ENCODE measurements around the gene PTPRN2.
A peak's percentile ranks its signal among the peaks of the same experiment; 100 is the strongest.
"Not testable (repeated sequence)": the region's sequence is repeated elsewhere in the genome, so short reads cannot be mapped to it uniquely, and the experiment has no call there.

The PTPRN2 gene

GRCh38 chr7:157854066-157854891, 733.3 kb downstream of the PTPRN2 start:
- Mint-ChIP-seq H3K4me3 (no peak overlapping the region), H3K27ac (no peak overlapping the region), H3K9me3 (no peaks in the 10 kb centered on the region), H3K4me1 (peaks cover 19% of the 10 kb centered on the region), H3K27me3 (peaks cover 14% of the 10 kb centered on the region), H3K36me3 (no peaks in the 10 kb centered on the region)
- no peak for DNase-seq
- CTCF ChIA-PET = no interaction called here

- Mint-ChIP-seq H3K9me3 (no peaks in the 10 kb centered on the region), H3K27me3 (peaks cover 18% of the 10 kb centered on the region), H3K4me1 (peaks cover 19% of the 10 kb centered on the region), H3K36me3 (no peaks in the 10 kb centered on the region), H3K27ac (no peak overlapping the region), H3K4me3 (no peak overlapping the region)
- DNase-seq = no peak
- CTCF ChIA-PET = no interaction called here
Observed at GRCh38 chr7:157853789-157854065, 733.9 kb downstream of the PTPRN2 start.

- peaks cover 19% of the 10 kb centered on the region for H3K4me1 Mint-ChIP-seq
- no peak for DNase-seq
- H3K4me3 Mint-ChIP-seq = no peak overlapping the region
- no peaks in the 10 kb centered on the region for H3K36me3 Mint-ChIP-seq
- H3K27me3 Mint-ChIP-seq = peaks cover 18% of the 10 kb centered on the region
- no peaks in the 10 kb centered on the region for H3K9me3 Mint-ChIP-seq
- H3K27ac Mint-ChIP-seq = no peak overlapping the region
- CTCF ChIA-PET = no interaction called here
Observed at GRCh38 chr7:157853076-157853788, 734.4 kb downstream of the PTPRN2 start.

- peaks cover 19% of the 10 kb centered on the region for H3K4me1 Mint-ChIP-seq
- H3K36me3 Mint-ChIP-seq = no peaks in the 10 kb centered on the region
- H3K27ac Mint-ChIP-seq = peak overlapping the region; percentile 96
- H3K9me3 Mint-ChIP-seq = no peaks in the 10 kb centered on the region
- peak overlapping the region; percentile 53 for H3K4me3 Mint-ChIP-seq
- CTCF ChIA-PET = no interaction called here
- DNase-seq = peak; percentile 92
- peaks cover 18% of the 10 kb centered on the region for H3K27me3 Mint-ChIP-seq
Observed at GRCh38 chr7:157851501-157852067, 736.0 kb downstream of the PTPRN2 start.

- Mint-ChIP-seq H3K4me1 (peaks cover 19% of the 10 kb centered on the region), H3K9me3 (no peaks in the 10 kb centered on the region), H3K27me3 (peaks cover 18% of the 10 kb centered on the region), H3K27ac (peak overlapping the region; percentile 96), H3K36me3 (no peaks in the 10 kb centered on the region), H3K4me3 (no peak overlapping the region)
- DNase-seq = no peak
- CTCF ChIA-PET = interaction anchor here (1.3 kb wide), 1 partner anchor 27 kb away, joined by 4 read pairs; no protein-coding TSS in a partner anchor
Observed at GRCh38 chr7:157850481-157851444, 736.9 kb downstream of the PTPRN2 start.

GRCh38 chr7:157849726-157850125, 737.9 kb downstream of the PTPRN2 start:
- Mint-ChIP-seq H3K4me3 (no peak overlapping the region), H3K9me3 (no peaks in the 10 kb centered on the region), H3K27me3 (peaks cover 17% of the 10 kb centered on the region), H3K36me3 (no peaks in the 10 kb centered on the region), H3K4me1 (peaks cover 19% of the 10 kb centered on the region), H3K27ac (no peak overlapping the region)
- no peak for DNase-seq
- CTCF ChIA-PET = interaction anchor here (1.3 kb wide), 1 partner anchor 28 kb away, joined by 4 read pairs; no protein-coding TSS in a partner anchor

GRCh38 chr7:157849341-157849596, 738.4 kb downstream of the PTPRN2 start:
- H3K4me3 Mint-ChIP-seq = no peak overlapping the region
- peaks cover 14% of the 10 kb centered on the region for H3K27me3 Mint-ChIP-seq
- no peaks in the 10 kb centered on the region for H3K9me3 Mint-ChIP-seq
- peaks cover 19% of the 10 kb centered on the region for H3K4me1 Mint-ChIP-seq
- no peaks in the 10 kb centered on the region for H3K36me3 Mint-ChIP-seq
- CTCF ChIA-PET = interaction anchor here (1.3 kb wide), 1 partner anchor 29 kb away, joined by 4 read pairs; no protein-coding TSS in a partner anchor
- no peak for DNase-seq
- H3K27ac Mint-ChIP-seq = no peak overlapping the region

GRCh38 chr7:157848508-157849340, 738.9 kb downstream of the PTPRN2 start:
- no peaks in the 10 kb centered on the region for H3K36me3 Mint-ChIP-seq
- no peak overlapping the region for H3K4me3 Mint-ChIP-seq
- no peak overlapping the region for H3K27ac Mint-ChIP-seq
- H3K9me3 Mint-ChIP-seq = no peaks in the 10 kb centered on the region
- CTCF ChIA-PET = interaction anchor here (1.3 kb wide), 1 partner anchor 29 kb away, joined by 4 read pairs; no protein-coding TSS in a partner anchor
- DNase-seq = no peak
- H3K27me3 Mint-ChIP-seq = peaks cover 14% of the 10 kb centered on the region
- H3K4me1 Mint-ChIP-seq = peaks cover 19% of the 10 kb centered on the region

GRCh38 chr7:157847756-157848487, 739.7 kb downstream of the PTPRN2 start:
- H3K36me3 Mint-ChIP-seq, CTCF ChIA-PET, H3K9me3 Mint-ChIP-seq, H3K27ac Mint-ChIP-seq, H3K4me3 Mint-ChIP-seq, DNase-seq: not testable (repeated sequence)
- Mint-ChIP-seq H3K4me1 (peaks cover 19% of the 10 kb centered on the region), H3K27me3 (peaks cover 14% of the 10 kb centered on the region)

- H3K27me3 Mint-ChIP-seq = peaks cover 14% of the 10 kb centered on the region
- peaks cover 11% of the 10 kb centered on the region for H3K4me1 Mint-ChIP-seq
- DNase-seq, H3K36me3 Mint-ChIP-seq, H3K9me3 Mint-ChIP-seq, H3K4me3 Mint-ChIP-seq, CTCF ChIA-PET, H3K27ac Mint-ChIP-seq: not testable (repeated sequence)
Observed at GRCh38 chr7:157846746-157847145, 740.9 kb downstream of the PTPRN2 start.

- no peaks in the 10 kb centered on the region for H3K9me3 Mint-ChIP-seq
- H3K27ac Mint-ChIP-seq = no peak overlapping the region
- H3K4me1 Mint-ChIP-seq = peaks cover 6% of the 10 kb centered on the region
- H3K36me3 Mint-ChIP-seq = no peaks in the 10 kb centered on the region
- H3K4me3 Mint-ChIP-seq = no peak overlapping the region
- CTCF ChIA-PET = no interaction called here
- no peak for DNase-seq
- peaks cover 14% of the 10 kb centered on the region for H3K27me3 Mint-ChIP-seq
Observed at GRCh38 chr7:157846271-157846670, 741.4 kb downstream of the PTPRN2 start.

GRCh38 chr7:157845203-157845835, 742.3 kb downstream of the PTPRN2 start:
- DNase-seq = no peak
- Mint-ChIP-seq H3K36me3 (no peaks in the 10 kb centered on the region), H3K9me3 (no peaks in the 10 kb centered on the region), H3K27me3 (peaks cover 12% of the 10 kb centered on the region), H3K4me3 (no peak overlapping the region), H3K27ac (no peak overlapping the region), H3K4me1 (no peaks in the 10 kb centered on the region)
- CTCF ChIA-PET = interaction anchor here (0.6 kb wide), 1 partner anchor 18 kb away, joined by 3 read pairs; no protein-coding TSS in a partner anchor

Data from activated naive CD4-positive, alpha-beta T cell treated with anti-CD3 and anti-CD28 coated beads, Interleukin-2, amount 10 ng/mL, durations not matched to agents 7 days and 5 days (primary cell).